DOHH2 (cell line): ENCODE measurements around the gene PHF20.
"Not testable (repeated sequence)": the region's sequence is repeated elsewhere in the genome, so short reads cannot be mapped to it uniquely, and the experiment has no call there.

ENCODE experiments used
- H3F3A ChIP-seq: fragments of 200-600 bp; sonication (generic), shearing (Covaris generic); 2 replicates; pipeline ENCODE4 v1.6.0; 2016; ENCODE audit warnings: antibody characterized with exemption, mild to moderate bottlenecking; ENCODE audit not compliant: control insufficient read depth, insufficient read depth
- H3K27ac ChIP-seq: fragments of 200-600 bp; sonication (generic); 2 replicates; pipeline ENCODE4 v1.5.1; 2014; ENCODE audit warnings: low read depth, mild to moderate bottlenecking, low read length, moderate library complexity
- H3K27me3 ChIP-seq: fragments of 200-600 bp; sonication (generic); 2 replicates; pipeline ENCODE4 v1.6.1; 2014; ENCODE audit warnings: mild to moderate bottlenecking, low read length, mixed read lengths; ENCODE audit not compliant: control insufficient read depth
- H3K36me3 ChIP-seq: fragments of 200-600 bp; sonication (generic); 2 replicates; pipeline ENCODE4 v1.6.1; 2014; ENCODE audit warnings: mild to moderate bottlenecking, low read length, moderate library complexity, mixed read lengths; ENCODE audit not compliant: control insufficient read depth
- H3K4me1 ChIP-seq: fragments of 200-600 bp; sonication (generic); 2 replicates; pipeline ENCODE4 v1.6.1; 2014; ENCODE audit warnings: mild to moderate bottlenecking, low read length, mixed read lengths; ENCODE audit not compliant: control insufficient read depth
- H3K4me2 ChIP-seq: fragments of 200-600 bp; sonication (generic); 2 replicates; pipeline ENCODE4 v1.6.0; 2014; ENCODE audit warnings: mild to moderate bottlenecking, low read length, moderate library complexity
- H3K4me3 ChIP-seq: fragments of 200-600 bp; sonication (generic); 2 replicates; pipeline ENCODE4 v1.5.1; 2014; ENCODE audit warnings: mild to moderate bottlenecking, low read length, mixed read lengths
- H3K79me2 ChIP-seq: fragments of 200-600 bp; sonication (generic); 2 replicates; pipeline ENCODE4 v1.6.1; 2014; ENCODE audit warnings: mild to moderate bottlenecking, low read length, mixed read lengths; ENCODE audit not compliant: control insufficient read depth
- H3K9me2 ChIP-seq: fragments of 200-600 bp; sonication (generic); replicated peaks from 2 replicates; pipeline ENCODE4 v1.6.1; 2014; ENCODE audit warnings: mild to moderate bottlenecking, low read length, mixed read lengths; ENCODE audit not compliant: control insufficient read depth
- H3K9me3 ChIP-seq: fragments of 200-600 bp; sonication (generic); 2 replicates; pipeline ENCODE4 v1.6.1; 2014; ENCODE audit warnings: antibody characterized with exemption, low read length, mixed read lengths; ENCODE audit not compliant: control insufficient read depth, insufficient read depth
- H4K20me1 ChIP-seq: fragments of 200-600 bp; sonication (generic); 2 replicates; pipeline ENCODE4 v1.6.0; 2014; ENCODE audit warnings: low read depth, mild to moderate bottlenecking, antibody characterized with exemption, low read length, moderate library complexity; ENCODE audit not compliant: control insufficient read depth, insufficient read depth
- CTCF ChIP-seq: fragments of 200-600 bp; sonication (generic); IDR thresholded peaks from one replicate; pipeline ENCODE4 v1.5.1; 2014; ENCODE audit warnings: antibody characterized with exemption, mild to moderate bottlenecking, low read depth, low read length; ENCODE audit not compliant: poor library complexity, severe bottlenecking
- EZH2phosphoT487 ChIP-seq: fragments of 200-600 bp; sonication (generic); IDR thresholded peaks from 2 replicates; pipeline ENCODE4 v1.6.1; 2017; ENCODE audit warnings: borderline replicate concordance, mild to moderate bottlenecking, antibody characterized with exemption, low read length, moderate library complexity, mixed read lengths

PHF20 gene

GRCh38 chr20:35845561-35845960, 73.7 kb downstream of the PHF20 start:
- peaks cover 4% of the 10 kb centered on the region; the same call in 1 of the 2 replicates for H3K79me2 ChIP-seq
- no peak overlapping the region for H3K4me2 ChIP-seq
- H3K27ac ChIP-seq = no peak overlapping the region
- no peaks in the 10 kb centered on the region for H3K27me3 ChIP-seq
- TF ChIP-seq EZH2phosphoT487 = no peak
- no peak for TF ChIP-seq CTCF
- no peaks in the 10 kb centered on the region for H4K20me1 ChIP-seq
- H3K36me3 ChIP-seq = peaks cover 30% of the 10 kb centered on the region
- no peaks in the 10 kb centered on the region for H3F3A ChIP-seq
- no peak overlapping the region for H3K4me3 ChIP-seq
- no peaks in the 10 kb centered on the region for H3K9me2 ChIP-seq
- H3K4me1 ChIP-seq = no peaks in the 10 kb centered on the region
- H3K9me3 ChIP-seq = no peaks in the 10 kb centered on the region

- no peaks in the 10 kb centered on the region for H3K9me3 ChIP-seq
- TF ChIP-seq EZH2phosphoT487 (no peak), CTCF (no peak)
- no peaks in the 10 kb centered on the region for H3F3A ChIP-seq
- no peaks in the 10 kb centered on the region for H4K20me1 ChIP-seq
- H3K79me2 ChIP-seq = no peaks in the 10 kb centered on the region
- H3K9me2 ChIP-seq = no peaks in the 10 kb centered on the region
- H3K4me1 ChIP-seq = no peaks in the 10 kb centered on the region
- peaks cover 30% of the 10 kb centered on the region for H3K36me3 ChIP-seq
- no peak overlapping the region for H3K27ac ChIP-seq
- H3K4me2 ChIP-seq = no peak overlapping the region
- H3K27me3 ChIP-seq = no peaks in the 10 kb centered on the region
- H3K4me3 ChIP-seq = no peak overlapping the region
Measured at GRCh38 chr20:35849706-35850105, 77.9 kb downstream of the PHF20 start.

- not testable (repeated sequence) for H3K27ac ChIP-seq, H3K4me1 ChIP-seq, H4K20me1 ChIP-seq, H3K27me3 ChIP-seq, H3K9me3 ChIP-seq, H3K4me3 ChIP-seq, H3K9me2 ChIP-seq, H3K4me2 ChIP-seq, H3F3A ChIP-seq, H3K79me2 ChIP-seq
- peaks cover 26% of the 10 kb centered on the region for H3K36me3 ChIP-seq
Measured at GRCh38 chr20:35851659-35852058, 79.8 kb downstream of the PHF20 start.

GRCh38 chr20:35854713-35855348, 83.0 kb downstream of the PHF20 start:
- no peaks in the 10 kb centered on the region for H3F3A ChIP-seq
- H3K4me1 ChIP-seq = no peaks in the 10 kb centered on the region
- H3K4me3 ChIP-seq = no peak overlapping the region
- no peaks in the 10 kb centered on the region for H3K9me3 ChIP-seq
- no peaks in the 10 kb centered on the region for H3K9me2 ChIP-seq
- H3K79me2 ChIP-seq = no peaks in the 10 kb centered on the region
- H4K20me1 ChIP-seq = no peaks in the 10 kb centered on the region
- no peak overlapping the region for H3K4me2 ChIP-seq
- no peak overlapping the region for H3K27ac ChIP-seq
- no peak for TF ChIP-seq CTCF
- no peak for TF ChIP-seq EZH2phosphoT487
- peaks cover 12% of the 10 kb centered on the region for H3K36me3 ChIP-seq
- no peaks in the 10 kb centered on the region for H3K27me3 ChIP-seq

- H3F3A ChIP-seq, H3K27me3 ChIP-seq, H3K4me1 ChIP-seq, H3K4me3 ChIP-seq, H3K4me2 ChIP-seq, H3K79me2 ChIP-seq, H3K9me2 ChIP-seq, H3K27ac ChIP-seq, H3K9me3 ChIP-seq, H4K20me1 ChIP-seq: not testable (repeated sequence)
- H3K36me3 ChIP-seq = peaks cover 11% of the 10 kb centered on the region
Measured at GRCh38 chr20:35855641-35856040, 83.8 kb downstream of the PHF20 start.
